B cell (primary cell): ENCODE results near the gene ROBO2. TPM values are rescaled to one million over a fixed set of nuclear protein-coding genes. Genes with fewer than 3 reads are reported as not detected.

ENCODE experiments used
- ATAC-seq: fragments of 200-7000 bp; cut with Tn5 transposase; one replicate; pipeline ENCODE4 v1.10.0; 2021; ENCODE audit warnings: low read depth, mild to moderate bottlenecking, moderate number of reproducible peaks, moderate library complexity
- CTCF ChIA-PET: fragments of 350-600 bp; sonication (Branson Sonifier 250); formaldehyde crosslinking; loops from one replicate; lab custom pipeline; 2021; ENCODE audit warnings: antibody characterized with exemption, inconsistent platforms; lab: Charles Lee
- POLR2A ChIA-PET: fragments of 350-600 bp; sonication (Branson Sonifier 250); formaldehyde crosslinking; loops from one replicate; lab custom pipeline; 2021; ENCODE audit warnings: antibody characterized with exemption; lab: Charles Lee
- DNase-seq: peaks from one replicate; pipeline ENCODE4 v3.0.0; 2013
- H2AFZ ChIP-seq: 2 replicates; pipeline ENCODE4 v1.6.1; 2012; ENCODE audit warnings: mild to moderate bottlenecking, low read depth, low read length; ENCODE audit not compliant: insufficient read depth, poor library complexity, severe bottlenecking
- H3K27ac ChIP-seq, 2 donors: 1 replicate in 1 of 2; 2 replicates in 1 of 2; pipeline ENCODE4 v1.5.1; 2012 to 2013; ENCODE audit warnings: low read length in 2 of 2, mild to moderate bottlenecking in 2 of 2, moderate library complexity in 1 of 2
- H3K27me3 ChIP-seq, 4 experiments: fragments of 200-600 bp in 1 of 4; sonication (generic) in 1 of 4; replicated peaks in 1 of 4; 1 replicate in 2 of 4; 2 replicates in 2 of 4; pipeline versions ENCODE4 v1.6.1 to v1.7.0; 2013 to 2016; ENCODE audit warnings: low read length in 3 of 4, mild to moderate bottlenecking in 2 of 4, mixed read lengths in 1 of 4, moderate library complexity in 1 of 4; ENCODE audit not compliant: insufficient read depth in 4 of 4, control insufficient read depth in 3 of 4; ENCODE audit errors: control extremely low read depth in 1 of 4
- H3K36me3 ChIP-seq, 2 experiments: replicated peaks in 1 of 2; 1 replicate in 1 of 2; 2 replicates in 1 of 2; pipeline versions ENCODE4 v1.6.1 to v1.7.1; 2013; ENCODE audit warnings: low read length in 1 of 2; ENCODE audit not compliant: insufficient read depth in 2 of 2, control insufficient read depth in 1 of 2; ENCODE audit errors: control extremely low read depth in 1 of 2, extremely low read depth in 1 of 2
- H3K4me1 ChIP-seq, 2 donors: fragments of 200-600 bp in 1 of 2; sonication (generic) in 1 of 2; 1 replicate in 1 of 2; 2 replicates in 1 of 2; pipeline versions ENCODE4 v1.5.1 to v1.6.1; 2013 to 2017; ENCODE audit warnings: low read length in 2 of 2; ENCODE audit not compliant: control insufficient read depth in 2 of 2, insufficient read depth in 2 of 2
- H3K4me2 ChIP-seq: replicated peaks from 2 replicates; pipeline ENCODE3; 2012; ENCODE audit warnings: mild to moderate bottlenecking, low read depth, low read length; ENCODE audit not compliant: poor library complexity, severe bottlenecking
- H3K4me3 ChIP-seq, 5 experiments: fragments of 200-600 bp in 1 of 5; sonication (generic) in 1 of 5; 1 replicate in 3 of 5; 2 replicates in 2 of 5; pipeline versions ENCODE4 v1.5.1 to v1.7.0; 2011 to 2016; ENCODE audit warnings: low read length in 4 of 5, mild to moderate bottlenecking in 4 of 5, low read depth in 2 of 5, control low read depth in 1 of 5, moderate library complexity in 1 of 5; ENCODE audit not compliant: insufficient read depth in 1 of 5; ENCODE audit errors: control extremely low read depth in 1 of 5, extremely low read depth in 1 of 5
- H3K79me2 ChIP-seq: fragments of 200-600 bp; sonication (generic); one replicate; pipeline ENCODE4 v1.6.0; 2016; ENCODE audit warnings: low read length; ENCODE audit not compliant: control insufficient read depth, insufficient read depth
- H3K9ac ChIP-seq: fragments of 200-600 bp; sonication (generic); 2 replicates; pipeline ENCODE4 v1.6.1; 2017; ENCODE audit warnings: mild to moderate bottlenecking, low read length, moderate library complexity
- H3K9me3 ChIP-seq, 3 donors: one replicate each; pipeline versions ENCODE4 v1.6.1 to v1.7.1; 2013; ENCODE audit warnings: low read length in 2 of 3; ENCODE audit not compliant: control insufficient read depth in 2 of 3, insufficient read depth in 1 of 3; ENCODE audit errors: control extremely low read depth in 1 of 3
- H4K20me1 ChIP-seq: 2 replicates; pipeline ENCODE4 v1.6.0; 2012; ENCODE audit warnings: mild to moderate bottlenecking, low read length; ENCODE audit not compliant: insufficient read depth, control insufficient read depth, poor library complexity, severe bottlenecking
- H3K27ac Mint-ChIP-seq: one replicate; pipeline ENCODE4 v1.8.0; 2021; ENCODE audit warnings: mixed read lengths
- H3K27me3 Mint-ChIP-seq: one replicate; pipeline ENCODE4 v1.8.0; 2021; ENCODE audit warnings: mixed read lengths
- H3K4me1 Mint-ChIP-seq: one replicate; pipeline ENCODE4 v1.8.0; 2021; ENCODE audit warnings: mixed read lengths
- H3K4me3 Mint-ChIP-seq: one replicate; pipeline ENCODE4 v1.8.0; 2021; ENCODE audit warnings: mixed read lengths
- H3K9me3 Mint-ChIP-seq: one replicate; pipeline ENCODE4 v1.8.0; 2022; ENCODE audit warnings: mixed read lengths; ENCODE audit not compliant: insufficient read depth
- EZH2 ChIP-seq: IDR thresholded peaks from 2 replicates; pipeline ENCODE4 v1.6.1; 2012; ENCODE audit warnings: borderline replicate concordance, low read depth, mild to moderate bottlenecking, moderate library complexity, low read length; ENCODE audit not compliant: insufficient read depth, poor library complexity, severe bottlenecking
- WGBS: methylation state at CpG from one replicate; pipeline ENCODE4 v1.1.5; 2013; ENCODE audit warnings: missing lambda C conversion rate; ENCODE audit not compliant: insufficient coverage; 5-methylcytosine and 5-hydroxymethylcytosine counted together
- intact Hi-C: fragments of 100-400 bp; cut with micrococcal nuclease; formaldehyde crosslinking; loops from one replicate; pipeline ENCODE4 v1.10.0; 2022
- polyA plus RNA-seq: library from polyadenylated mRNA; depleted of rRNA; stranded (reverse); fragments of >200 nt; gene quantifications from 2 replicates; pipeline ENCODE4 v1.2.3, GENCODE V29; 2012
- total RNA-seq, 2 donors: library from RNA; stranded (reverse); fragments of 120-200 nt in 1 of 2; gene quantifications; 1 replicate in 1 of 2; 2 replicates in 1 of 2; pipeline versions ENCODE4 v1.2.3 to v1.2.4, GENCODE V29; 2013 to 2022
- TF ChIP-seq, protein P1 (sequence below): fragments of 200-600 bp; IDR thresholded peaks from one replicate; pipeline ENCODE4 v1.8.0; 2022; ENCODE audit warnings: antibody characterized with exemption, mild to moderate bottlenecking

Gene ROBO2
- total and polyA plus RNA-seq, 2 donors (not counting 1 experiment from before 2014, with no cell fraction given): not detected

DNA sequence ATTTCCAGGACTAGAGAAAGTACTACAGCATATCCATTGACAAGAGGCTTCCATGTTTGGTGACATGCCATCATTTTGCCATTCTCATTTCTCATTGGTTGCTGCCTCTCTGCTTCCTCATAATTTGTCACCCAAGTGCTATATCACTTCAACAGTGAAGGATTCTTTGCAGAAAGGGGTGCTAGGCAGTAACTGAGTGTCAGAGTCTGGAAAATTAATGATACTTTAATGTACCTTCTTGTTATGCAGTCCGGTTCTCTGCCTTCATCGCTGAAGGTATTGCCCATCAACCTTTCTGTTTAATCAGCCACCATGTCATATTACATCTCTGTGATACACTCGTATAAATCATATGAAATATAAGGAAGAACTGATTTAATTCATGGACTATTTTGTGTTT, 550.3 kb downstream of the ROBO2 start:
- no peak for DNase-seq
- intact Hi-C loops: no loop called here
- no peaks in the 10 kb centered on the region for H3K27me3 ChIP-seq
- no peak for ATAC-seq
- CTCF ChIA-PET: no interaction called here
- Mint-ChIP-seq H3K27me3 (no peaks in the 10 kb centered on the region), H3K9me3 (no peaks in the 10 kb centered on the region), H3K27ac (no peak overlapping the region), H3K4me1 (no peaks in the 10 kb centered on the region), H3K4me3 (no peak overlapping the region)
- H3K4me3 ChIP-seq: no peak overlapping the region
- no peaks in the 10 kb centered on the region for H3K36me3 ChIP-seq
- H3K9me3 ChIP-seq: no peaks in the 10 kb centered on the region
- TF ChIP-seq, protein P1, sequence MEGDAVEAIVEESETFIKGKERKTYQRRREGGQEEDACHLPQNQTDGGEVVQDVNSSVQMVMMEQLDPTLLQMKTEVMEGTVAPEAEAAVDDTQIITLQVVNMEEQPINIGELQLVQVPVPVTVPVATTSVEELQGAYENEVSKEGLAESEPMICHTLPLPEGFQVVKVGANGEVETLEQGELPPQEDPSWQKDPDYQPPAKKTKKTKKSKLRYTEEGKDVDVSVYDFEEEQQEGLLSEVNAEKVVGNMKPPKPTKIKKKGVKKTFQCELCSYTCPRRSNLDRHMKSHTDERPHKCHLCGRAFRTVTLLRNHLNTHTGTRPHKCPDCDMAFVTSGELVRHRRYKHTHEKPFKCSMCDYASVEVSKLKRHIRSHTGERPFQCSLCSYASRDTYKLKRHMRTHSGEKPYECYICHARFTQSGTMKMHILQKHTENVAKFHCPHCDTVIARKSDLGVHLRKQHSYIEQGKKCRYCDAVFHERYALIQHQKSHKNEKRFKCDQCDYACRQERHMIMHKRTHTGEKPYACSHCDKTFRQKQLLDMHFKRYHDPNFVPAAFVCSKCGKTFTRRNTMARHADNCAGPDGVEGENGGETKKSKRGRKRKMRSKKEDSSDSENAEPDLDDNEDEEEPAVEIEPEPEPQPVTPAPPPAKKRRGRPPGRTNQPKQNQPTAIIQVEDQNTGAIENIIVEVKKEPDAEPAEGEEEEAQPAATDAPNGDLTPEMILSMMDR: no peak
- TF ChIP-seq EZH2: no peak
- POLR2A ChIA-PET: no interaction called here
- WGBS: no CpG with 5 or more reads among the region's 3 CpGs
- H2AFZ ChIP-seq: no peak overlapping the region
- no peaks in the 10 kb centered on the region for H3K4me1 ChIP-seq
- H3K79me2 ChIP-seq: no peaks in the 10 kb centered on the region
- H3K9ac ChIP-seq: no peak overlapping the region
- H3K4me2 ChIP-seq: no peak overlapping the region
- no peaks in the 10 kb centered on the region for H4K20me1 ChIP-seq
- H3K27ac ChIP-seq: no peak overlapping the region

DNA sequence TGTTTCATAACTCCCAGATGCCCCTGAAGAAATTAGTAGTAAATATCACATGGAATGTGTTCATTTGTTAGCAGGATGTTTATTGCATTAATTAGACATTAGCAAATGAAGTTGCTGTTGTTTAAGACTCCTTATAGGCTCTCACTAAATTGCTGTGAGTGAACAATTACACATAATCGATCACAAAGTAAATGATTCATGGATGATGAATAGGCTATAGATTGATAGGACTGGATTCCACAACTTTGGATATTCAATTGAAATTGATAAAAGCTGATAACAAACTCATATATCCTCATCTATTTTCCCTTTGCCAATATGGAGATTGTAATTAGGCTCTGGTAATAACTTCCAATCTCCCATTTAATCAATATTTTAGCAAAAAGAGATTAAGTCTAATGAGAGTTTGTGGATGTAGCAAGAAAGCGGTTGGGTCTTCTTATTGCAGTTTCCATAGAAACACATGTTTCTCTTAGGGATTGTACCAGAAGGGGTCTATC, 555.5 kb downstream of the ROBO2 start:
- Histone ChIP-seq H2AFZ (no peak overlapping the region), H4K20me1 (no peaks in the 10 kb centered on the region), H3K27me3 (no peaks in the 10 kb centered on the region), H3K4me2 (no peak overlapping the region), H3K79me2 (no peaks in the 10 kb centered on the region), H3K4me3 (no peak overlapping the region), H3K9ac (no peak overlapping the region), H3K36me3 (no peaks in the 10 kb centered on the region), H3K9me3 (no peaks in the 10 kb centered on the region), H3K27ac (no peak overlapping the region), H3K4me1 (no peaks in the 10 kb centered on the region)
- Mint-ChIP-seq H3K27ac (no peak overlapping the region), H3K4me1 (no peaks in the 10 kb centered on the region), H3K9me3 (peaks cover 4% of the 10 kb centered on the region), H3K27me3 (no peaks in the 10 kb centered on the region), H3K4me3 (no peak overlapping the region)
- TF ChIP-seq, protein P1: no peak
- TF ChIP-seq EZH2: no peak
- POLR2A ChIA-PET: no interaction called here
- intact Hi-C loops: no loop called here
- DNase-seq: no peak
- ATAC-seq: no peak
- WGBS: no CpG with 5 or more reads among the region's 2 CpGs
- CTCF ChIA-PET: no interaction called here
